NCI-H2107 (cell line): ENCODE results near the gene DDOST.
"Not testable (repeated sequence)": the region's sequence is repeated elsewhere in the genome, so short reads cannot be mapped to it uniquely, and the experiment has no call there.

Experiments used
- DNase-seq: peaks from one replicate; lab custom pipeline; 2025; lab: John Stamatoyannopoulos, UW

DDOST gene

DNA sequence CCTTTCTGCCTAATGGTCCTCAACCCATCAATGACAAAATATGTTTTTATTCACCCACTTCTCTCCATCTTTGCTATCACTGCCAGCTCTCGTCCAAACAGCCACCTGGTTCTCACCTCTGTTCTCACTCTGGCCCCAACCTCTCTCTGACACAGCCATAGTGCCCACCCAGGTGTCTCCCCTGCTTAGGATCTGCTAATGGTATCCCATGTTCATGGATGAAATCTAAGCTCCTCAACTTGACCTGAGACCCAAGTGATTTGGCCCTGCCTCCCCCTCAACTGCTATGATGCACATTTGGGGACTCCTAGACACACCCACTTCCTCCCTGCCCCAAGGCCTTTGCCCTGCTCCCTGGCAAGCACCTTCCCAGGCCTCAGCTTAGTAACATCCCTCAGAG, 30.7 kb upstream of the DDOST start:
- DNase-seq = no peak

DNA sequence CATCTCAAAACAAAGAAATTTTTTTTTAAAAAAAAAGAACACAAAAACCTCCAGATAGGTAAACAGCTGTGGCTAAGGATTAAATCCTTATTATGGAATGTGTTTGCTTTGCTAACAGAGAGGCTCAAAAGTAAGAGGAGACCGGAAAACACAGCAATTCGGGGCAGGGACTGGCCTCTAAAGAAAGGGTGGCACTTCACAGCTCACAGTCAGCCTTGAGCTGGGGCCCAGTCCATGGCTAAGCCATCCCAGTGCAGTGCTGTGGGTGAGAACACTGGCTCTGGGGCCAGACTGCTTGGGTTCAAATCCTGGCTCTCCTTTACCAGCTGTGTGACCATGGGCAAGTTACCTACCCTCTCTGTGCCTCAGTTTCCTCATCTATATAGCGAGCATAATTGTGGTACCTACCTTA, 28.5 kb upstream of the DDOST start:
- no peak for DNase-seq

GRCh38 chr1:20686883-20687725, 25.9 kb upstream of the DDOST start:
- DNase-seq = no peak

- DNase-seq = no peak
These were observed 24.6 kb upstream of the DDOST start for GRCh38 chr1:20685741-20686140.

DNA sequence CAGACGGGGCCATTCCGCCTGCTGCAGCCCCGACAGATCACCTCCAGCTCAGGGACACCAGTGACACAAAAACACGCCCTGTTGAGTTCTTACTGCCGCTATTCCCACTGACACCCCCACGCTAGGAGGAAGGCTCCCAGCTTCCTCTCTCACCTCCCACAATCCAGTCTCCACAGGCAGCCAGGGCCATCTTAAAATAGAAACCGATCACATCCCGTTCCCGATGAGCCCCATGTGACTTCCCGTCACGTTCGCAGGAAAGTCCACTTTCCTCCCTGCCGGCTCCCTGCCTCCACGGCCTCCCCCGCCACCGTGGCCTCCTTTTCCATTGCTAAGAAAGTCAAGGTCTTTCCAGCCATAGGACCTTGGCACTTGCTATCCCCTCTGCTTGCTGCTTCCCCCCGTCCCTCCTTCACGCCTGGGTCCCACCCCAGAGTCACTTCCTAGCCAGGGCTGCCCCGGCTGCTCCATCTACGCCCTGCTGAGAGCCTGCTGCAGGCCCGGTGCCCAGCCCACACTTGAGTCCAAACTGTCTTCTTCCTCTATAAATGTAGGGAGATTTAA, 24.0 kb upstream of the DDOST start:
- no peak for DNase-seq

DNA sequence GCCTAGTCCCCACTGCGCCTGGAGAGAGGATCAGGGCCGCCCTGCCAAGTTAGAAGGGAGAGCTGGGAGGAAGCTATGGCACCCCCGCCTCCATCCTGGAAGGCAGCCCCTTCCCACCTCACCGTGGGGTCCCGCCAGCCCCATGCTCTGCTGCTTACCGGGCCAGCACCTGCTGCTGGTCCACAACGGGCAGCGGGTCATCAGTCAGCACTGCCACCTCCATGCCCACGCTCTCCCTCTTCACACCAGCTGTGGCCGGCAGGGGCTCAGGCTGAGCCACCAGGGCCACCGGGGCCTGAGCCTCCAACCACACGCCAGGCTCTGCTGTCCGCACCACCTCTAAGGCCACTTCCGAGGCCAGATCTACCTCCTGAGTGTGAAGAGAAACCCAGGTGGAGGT, 23.5 kb upstream of the DDOST start:
- no peak for DNase-seq

- DNase-seq = no peak
These were observed 23.0 kb upstream of the DDOST start for GRCh38 chr1:20684050-20684620.

DNA sequence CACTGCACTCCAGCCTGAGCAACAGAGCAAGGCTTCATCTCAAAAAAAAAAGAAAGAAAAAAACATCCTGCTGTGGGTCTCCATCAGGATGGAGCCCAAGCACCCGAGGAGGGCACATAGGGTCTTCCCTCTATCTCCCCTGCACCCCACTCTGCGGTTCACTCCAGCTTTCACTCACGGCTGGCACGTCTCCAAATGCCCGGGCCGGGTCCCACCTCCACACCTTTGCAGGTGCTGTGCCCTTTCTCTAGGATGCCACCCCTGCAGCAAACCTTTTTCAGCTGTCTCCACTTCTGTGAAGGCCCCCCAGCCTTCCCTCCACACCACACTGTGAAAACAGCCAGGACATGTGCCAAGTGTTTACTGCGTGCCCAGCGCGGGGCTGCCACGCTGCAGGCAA, 22.4 kb upstream of the DDOST start:
- DNase-seq = no peak

- DNase-seq = no peak
These were observed 21.5 kb upstream of the DDOST start for GRCh38 chr1:20682571-20683236.

DNA sequence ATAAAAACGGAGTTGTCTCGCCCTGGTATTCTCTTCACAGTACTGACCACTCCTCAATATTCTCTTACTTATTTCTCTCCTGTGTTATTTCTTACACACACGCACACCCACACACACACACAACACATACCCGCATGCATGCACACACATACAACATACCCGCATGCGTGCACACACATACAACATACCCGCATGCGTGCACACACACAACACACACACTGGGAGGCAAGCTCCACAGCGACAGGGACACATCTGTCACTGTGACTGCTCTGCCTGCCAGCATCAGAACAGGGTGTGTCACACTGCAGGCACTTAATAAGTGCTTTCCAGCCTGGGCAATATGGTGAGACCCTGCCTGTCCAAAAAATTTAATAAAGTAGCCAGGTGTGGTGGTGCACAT, 20.8 kb upstream of the DDOST start:
- DNase-seq = no peak

DNA sequence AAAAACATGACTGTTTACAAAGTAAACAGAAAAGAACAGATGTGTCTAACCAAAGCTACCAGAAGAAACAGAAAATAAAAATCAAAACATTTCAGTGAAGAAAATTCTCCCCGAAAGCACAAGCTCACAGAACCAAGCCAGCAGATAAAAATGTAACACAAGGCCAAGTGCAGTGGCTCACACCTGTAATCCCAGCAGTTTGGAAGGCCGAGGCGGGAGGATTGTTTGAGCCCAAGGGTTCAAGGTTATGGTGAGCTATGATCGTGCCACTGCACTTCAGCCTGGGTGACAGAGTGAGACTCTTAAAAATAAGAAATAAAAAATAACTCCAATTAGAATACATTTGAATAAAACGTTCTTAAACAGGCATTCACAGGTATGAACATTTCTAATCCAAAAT, 19.1 kb upstream of the DDOST start:
- DNase-seq = no peak

DNA sequence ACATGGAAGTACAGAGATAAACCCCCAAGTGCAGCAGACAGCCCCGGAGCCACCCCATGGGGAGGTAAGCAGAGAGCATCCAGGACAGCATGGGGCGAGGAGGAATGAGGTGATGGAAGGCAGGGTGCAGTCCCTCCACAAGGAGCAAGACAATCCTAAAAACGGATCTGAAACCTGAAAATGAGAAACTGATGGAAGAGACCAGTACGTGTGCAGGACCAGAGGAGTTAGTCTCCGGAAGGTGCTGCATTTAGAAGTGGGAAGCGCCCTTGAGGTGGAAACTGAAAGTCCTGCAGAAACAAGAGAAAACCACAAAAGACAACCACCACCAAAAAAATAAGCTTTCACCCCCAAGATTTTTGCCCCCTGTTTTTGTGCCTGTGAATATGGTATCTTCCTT, 17.4 kb upstream of the DDOST start:
- no peak for DNase-seq

DNA sequence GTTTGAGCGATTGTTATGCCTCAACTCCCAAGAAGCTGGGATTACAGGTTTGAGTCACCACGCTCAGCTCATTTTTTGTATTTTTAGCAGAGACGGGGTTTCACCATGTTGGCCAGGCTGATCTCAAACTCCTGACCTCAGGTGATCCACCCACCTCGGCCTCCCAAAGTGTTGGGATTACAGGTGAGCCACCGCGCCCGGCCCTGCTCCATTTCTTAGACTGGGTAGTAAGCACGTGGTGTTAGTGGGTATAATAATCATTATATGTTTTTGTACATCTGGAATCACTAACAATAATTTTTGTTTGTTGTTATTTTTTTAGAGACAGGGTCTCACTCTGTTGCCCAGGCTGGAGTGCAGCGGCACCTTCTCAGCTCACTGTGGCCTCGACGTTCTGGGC, 12.5 kb upstream of the DDOST start:
- not testable (repeated sequence) for DNase-seq

GRCh38 chr1:20672265-20672632, 11.1 kb upstream of the DDOST start:
- DNase-seq = no peak

DNA sequence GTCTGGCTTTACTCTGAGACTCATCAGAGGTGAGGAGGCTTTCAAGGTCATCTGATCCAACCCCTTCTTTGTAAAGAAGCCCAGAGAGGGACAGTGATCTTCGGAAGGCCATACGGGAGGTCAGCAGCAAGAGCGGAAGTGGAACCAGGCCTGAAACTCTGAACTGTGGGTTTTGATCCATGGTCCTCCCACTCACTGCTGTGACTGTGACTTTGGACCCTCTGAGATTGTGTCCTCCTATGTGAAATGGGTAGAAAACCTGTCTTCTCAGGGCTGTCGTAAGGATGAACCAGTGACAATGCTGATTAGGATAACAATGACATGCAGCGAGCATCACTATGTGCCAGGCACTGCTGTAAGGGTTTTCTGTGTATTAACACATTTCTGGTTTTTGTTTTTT, 9.8 kb upstream of the DDOST start:
- no peak for DNase-seq

DNA sequence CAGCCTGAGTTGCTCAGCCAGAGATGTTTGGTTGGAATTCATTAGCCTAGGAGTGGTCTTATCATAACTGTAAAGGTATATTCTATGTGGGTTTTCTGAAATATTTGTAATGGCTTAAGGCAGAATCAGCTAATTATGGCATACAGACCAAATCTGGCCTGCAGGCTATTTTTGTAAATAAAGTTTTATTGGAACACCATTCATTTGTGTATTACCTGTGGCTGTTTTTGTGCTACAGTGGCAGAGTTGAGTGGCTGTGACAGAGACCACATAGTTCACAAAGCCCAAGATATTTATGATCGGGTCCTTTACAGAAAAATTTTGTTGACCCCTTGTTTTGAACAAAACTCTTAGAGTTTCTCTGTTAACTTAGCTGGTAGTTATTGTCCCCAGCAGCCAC, 7.4 kb upstream of the DDOST start:
- DNase-seq = no peak

DNA sequence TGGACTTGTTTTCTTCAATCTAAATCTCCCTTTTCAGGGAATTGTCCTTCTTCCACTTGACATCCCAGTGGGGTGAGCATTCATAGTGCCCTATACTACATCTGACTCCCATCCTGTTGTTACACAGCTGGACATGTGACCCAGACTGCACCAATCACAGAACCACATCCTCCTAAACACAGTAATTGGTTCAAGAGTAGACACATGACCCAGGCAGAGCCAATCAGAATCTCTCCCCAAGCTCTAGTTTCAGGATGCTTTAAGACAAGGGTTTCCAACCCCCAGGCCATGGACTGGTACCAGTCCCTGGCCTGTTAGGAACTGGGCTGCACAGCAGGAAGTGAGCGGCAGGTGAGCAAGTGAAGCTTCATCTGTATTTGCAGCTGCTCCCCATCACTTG, 5.6 kb upstream of the DDOST start:
- no peak for DNase-seq

DNA sequence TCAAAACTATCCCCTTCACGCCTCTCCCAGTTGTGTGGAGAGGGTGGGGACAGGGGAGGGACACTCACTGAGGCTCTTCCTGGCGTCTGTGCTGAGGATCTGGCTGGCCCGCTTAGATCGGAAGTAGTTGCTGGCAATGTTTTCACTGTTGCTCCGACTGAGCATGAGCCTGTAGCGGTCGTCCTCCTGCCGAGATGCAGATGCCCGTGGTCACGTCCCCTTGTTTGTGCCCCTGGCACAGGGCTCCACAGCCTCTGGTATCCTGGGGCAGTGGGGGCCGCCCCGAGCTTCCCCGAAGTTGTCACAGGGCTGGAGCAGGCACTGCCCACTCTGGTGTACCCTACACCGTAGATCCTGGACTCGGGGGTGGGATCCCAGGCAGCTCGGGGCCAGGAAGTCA, 5.0 kb upstream of the DDOST start:
- no peak for DNase-seq

- no peak for DNase-seq
These were observed 4.6 kb upstream of the DDOST start for GRCh38 chr1:20665726-20666125.

DNA sequence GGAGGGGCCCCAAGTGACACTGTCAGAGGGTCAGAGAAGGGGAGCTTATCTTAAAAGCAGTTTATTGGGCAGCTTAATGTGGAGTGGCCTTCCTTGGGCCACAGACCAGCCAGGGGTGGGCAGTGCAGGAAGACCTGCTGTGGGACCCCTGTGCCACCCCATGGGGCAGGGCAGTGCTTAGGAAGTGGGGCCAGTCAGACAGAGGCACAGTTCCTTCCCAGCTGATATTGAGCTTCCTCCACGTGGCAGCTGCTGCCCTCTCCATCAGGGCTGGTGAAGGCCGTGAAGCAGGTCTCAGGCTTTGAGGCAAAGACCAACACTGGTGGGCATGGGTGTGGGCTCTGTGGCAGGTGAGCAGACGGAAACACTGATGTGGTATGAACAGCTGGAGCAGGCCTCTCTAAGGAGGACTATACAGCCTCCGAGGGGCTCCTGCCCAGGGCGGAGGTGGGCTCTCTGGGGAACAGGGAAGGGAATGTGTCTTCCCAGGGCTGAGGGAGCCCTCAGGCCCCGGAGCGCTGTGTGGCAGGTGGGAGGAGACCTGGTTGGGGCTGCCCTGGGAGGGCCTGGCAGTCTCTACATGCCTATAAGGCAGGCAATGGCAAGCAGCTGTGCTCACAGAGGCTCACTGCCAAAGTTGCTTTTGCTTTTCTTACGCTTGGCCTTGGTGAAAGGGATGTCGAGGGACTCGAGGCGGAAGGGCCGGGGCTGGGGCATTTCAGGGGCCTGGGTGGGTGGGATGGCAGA, 3.0 kb upstream of the DDOST start:
- DNase-seq = no peak

DNA sequence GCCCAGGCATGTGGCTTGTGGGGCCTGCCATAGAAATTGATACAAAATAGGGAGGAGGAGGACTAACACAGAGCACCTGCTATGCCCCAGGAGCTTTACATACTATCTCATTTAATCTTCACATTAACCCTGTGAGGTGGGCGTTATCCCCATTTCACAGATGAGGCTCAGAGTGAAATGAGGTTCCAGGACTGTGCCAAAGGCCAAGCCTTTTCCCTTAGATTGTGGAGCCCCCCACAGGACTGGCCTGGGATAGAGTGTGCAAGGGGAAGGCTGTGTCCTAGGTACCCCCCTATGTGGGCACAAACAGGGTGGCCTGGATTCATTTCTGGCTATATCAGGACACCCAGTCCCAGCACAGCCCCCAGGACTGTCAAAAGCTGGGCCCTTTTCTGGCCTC, 2.2 kb upstream of the DDOST start:
- no peak for DNase-seq

DNA sequence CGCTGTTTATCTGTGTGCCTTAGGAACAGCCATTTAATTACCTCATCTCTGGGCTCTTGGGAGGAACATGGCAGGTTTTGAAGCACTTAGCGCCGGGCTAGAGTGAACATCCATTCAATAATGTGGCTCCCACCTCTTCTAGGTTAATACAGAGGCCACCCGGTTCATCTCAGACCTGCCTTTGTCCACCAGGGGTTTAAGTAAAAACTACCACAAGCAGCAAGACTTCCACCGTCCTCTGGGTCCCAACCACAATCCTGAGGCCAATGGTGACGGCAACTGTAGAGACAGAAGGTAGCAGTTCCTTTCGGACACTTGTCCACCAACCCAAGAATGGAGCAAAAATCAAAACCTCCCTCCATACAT, 924 bp upstream of the DDOST start:
- no peak for DNase-seq

GRCh38 chr1:20660847-20661206, 342 bp downstream of the DDOST start:
- DNase-seq = no peak
